HepG2 (cell line): ENCODE measurements around the gene SLC25A11. TPM values are rescaled to one million over a fixed set of nuclear protein-coding genes. Genes with fewer than 3 reads are reported as not detected.
A peak's percentile ranks its signal among the peaks of the same experiment; 100 is the strongest.

Experiments
- GTF3A ChIP-seq: sonication (generic); formaldehyde crosslinking; conservative IDR thresholded peaks from 2 replicates; pipeline ENCODE4 v1.4.0; 2020; ENCODE audit warnings: mild to moderate bottlenecking, missing genetic modification reagents
- IRF2 ChIP-seq: IDR thresholded peaks from 2 replicates; pipeline ENCODE4 v1.6.1; 2018; ENCODE audit warnings: missing genetic modification reagents, missing compliant biosample characterization
- IRX3 ChIP-seq: sonication (generic); formaldehyde crosslinking; IDR thresholded peaks from 2 replicates; pipeline ENCODE4 v1.8.1; 2023; ENCODE audit warnings: mild to moderate bottlenecking, low read depth, missing genetic modification reagents, borderline replicate concordance
- MBD4 ChIP-seq: IDR thresholded peaks from 2 replicates; pipeline ENCODE4 v1.6.1; 2012; ENCODE audit warnings: low read length, inconsistent platforms, borderline replicate concordance
- MTF1 ChIP-seq: sonication (generic); formaldehyde crosslinking; IDR thresholded peaks from 2 replicates; pipeline ENCODE4 v1.5.0; 2020; ENCODE audit warnings: missing genetic modification reagents
- PHF8 ChIP-seq: sonication (generic); formaldehyde crosslinking; IDR thresholded peaks from 2 replicates; pipeline ENCODE4 v1.5.0; 2020; ENCODE audit warnings: missing genetic modification reagents
- ZBTB38 ChIP-seq: sonication (generic); formaldehyde crosslinking; IDR thresholded peaks from 2 replicates; pipeline ENCODE4 v1.5.1; 2020; ENCODE audit warnings: mild to moderate bottlenecking, missing genetic modification reagents
- ZNF256 ChIP-seq: sonication (generic); formaldehyde crosslinking; conservative IDR thresholded peaks from 2 replicates; pipeline ENCODE4 v1.4.0; 2020; ENCODE audit warnings: missing genetic modification reagents
- ZNF615 ChIP-seq: sonication (generic); formaldehyde crosslinking; IDR thresholded peaks from 2 replicates; pipeline ENCODE4 v1.5.0; 2020; ENCODE audit warnings: mild to moderate bottlenecking, missing genetic modification reagents, borderline replicate concordance
- ZNF674 ChIP-seq: sonication (generic); formaldehyde crosslinking; IDR thresholded peaks from 2 replicates; pipeline ENCODE4 v1.5.0; 2020; ENCODE audit warnings: low read depth, mild to moderate bottlenecking, missing genetic modification reagents
- ZNF816 ChIP-seq: sonication (generic); formaldehyde crosslinking; IDR thresholded peaks from 2 replicates; pipeline ENCODE4 v1.8.0; 2022; ENCODE audit warnings: missing genetic modification reagents, mild to moderate bottlenecking, borderline replicate concordance
- ZNF883 ChIP-seq: sonication (generic); formaldehyde crosslinking; IDR thresholded peaks from 2 replicates; pipeline ENCODE4 v1.5.1; 2020; ENCODE audit warnings: mild to moderate bottlenecking, missing genetic modification reagents; ENCODE audit errors: not compliant biosample characterization
- polyA plus RNA-seq, 8 experiments: library from polyadenylated mRNA; depleted of rRNA in 3 of 8; stranded (reverse) in 7 of 8; unstranded in 1 of 8; fragments of >200 nt; fragmentation: Illumina TruSeq in 4 of 8; extraction: Trizol in 4 of 8; gene quantifications; 2 replicates each; pipeline versions ENCODE4 v1.2.1 to v1.2.3, GENCODE V29; 2011 to 2016; ENCODE audit warnings: low read depth in 4 of 8, missing spikeins in 1 of 8, mixed read lengths in 1 of 8; ENCODE audit not compliant: insufficient read depth in 1 of 8
- total RNA-seq, 5 experiments: library from RNA; depleted of rRNA; stranded (reverse); fragments of >200 nt; fragmentation: Illumina TruSeq; extraction: Trizol; gene quantifications; 2 replicates each; pipeline ENCODE4 v1.2.3, GENCODE V29; 2016; ENCODE audit warnings: low read depth in 1 of 5
- TF ChIP-seq, protein P1 (sequence below): sonication (generic); formaldehyde crosslinking; IDR thresholded peaks from 2 replicates; pipeline ENCODE4; 2020; ENCODE audit warnings: missing genetic modification reagents, mild to moderate bottlenecking, borderline replicate concordance
- TF ChIP-seq, protein P2 (sequence below): sonication (generic); formaldehyde crosslinking; conservative IDR thresholded peaks from 2 replicates; pipeline ENCODE4 v1.8.0; 2022; ENCODE audit warnings: low read depth, missing genetic modification reagents
- TF ChIP-seq, protein P3 (sequence below): sonication (generic); formaldehyde crosslinking; IDR thresholded peaks from 2 replicates; pipeline ENCODE4 v1.4.0; 2020; ENCODE audit warnings: missing genetic modification reagents
- TF ChIP-seq, protein P4 (sequence below): sonication (generic); formaldehyde crosslinking; IDR thresholded peaks from 2 replicates; pipeline ENCODE4 v1.4.0; 2020; ENCODE audit warnings: mild to moderate bottlenecking, missing genetic modification reagents

SLC25A11 gene
- total and polyA plus RNA-seq, 2 of the 13 experiments (the other 11 are each of a cell fraction or from before 2014, with no cell fraction given) = 35.4 to 47.2 TPM

DNA sequence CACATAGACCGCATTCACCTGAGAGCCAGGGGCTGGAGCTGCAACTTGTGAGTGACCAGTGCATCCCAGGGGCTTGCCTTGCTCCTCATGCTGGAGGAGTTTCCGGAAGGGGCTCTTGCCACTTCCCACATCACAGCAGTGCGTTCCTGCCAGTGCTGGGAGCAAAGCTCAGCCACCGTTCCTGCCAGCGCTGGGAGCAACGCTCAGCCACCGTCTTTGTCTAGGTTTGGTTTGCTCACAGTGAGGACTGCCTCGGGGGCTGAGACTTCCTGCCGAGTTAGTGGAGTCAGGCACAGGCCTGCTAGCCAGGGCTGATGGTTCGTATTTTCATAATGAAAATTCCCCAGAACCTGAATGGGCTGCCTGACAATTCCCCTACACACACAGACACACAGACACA, 31.5 kb downstream of the SLC25A11 start (continued):
- TF ChIP-seq, protein P1, sequence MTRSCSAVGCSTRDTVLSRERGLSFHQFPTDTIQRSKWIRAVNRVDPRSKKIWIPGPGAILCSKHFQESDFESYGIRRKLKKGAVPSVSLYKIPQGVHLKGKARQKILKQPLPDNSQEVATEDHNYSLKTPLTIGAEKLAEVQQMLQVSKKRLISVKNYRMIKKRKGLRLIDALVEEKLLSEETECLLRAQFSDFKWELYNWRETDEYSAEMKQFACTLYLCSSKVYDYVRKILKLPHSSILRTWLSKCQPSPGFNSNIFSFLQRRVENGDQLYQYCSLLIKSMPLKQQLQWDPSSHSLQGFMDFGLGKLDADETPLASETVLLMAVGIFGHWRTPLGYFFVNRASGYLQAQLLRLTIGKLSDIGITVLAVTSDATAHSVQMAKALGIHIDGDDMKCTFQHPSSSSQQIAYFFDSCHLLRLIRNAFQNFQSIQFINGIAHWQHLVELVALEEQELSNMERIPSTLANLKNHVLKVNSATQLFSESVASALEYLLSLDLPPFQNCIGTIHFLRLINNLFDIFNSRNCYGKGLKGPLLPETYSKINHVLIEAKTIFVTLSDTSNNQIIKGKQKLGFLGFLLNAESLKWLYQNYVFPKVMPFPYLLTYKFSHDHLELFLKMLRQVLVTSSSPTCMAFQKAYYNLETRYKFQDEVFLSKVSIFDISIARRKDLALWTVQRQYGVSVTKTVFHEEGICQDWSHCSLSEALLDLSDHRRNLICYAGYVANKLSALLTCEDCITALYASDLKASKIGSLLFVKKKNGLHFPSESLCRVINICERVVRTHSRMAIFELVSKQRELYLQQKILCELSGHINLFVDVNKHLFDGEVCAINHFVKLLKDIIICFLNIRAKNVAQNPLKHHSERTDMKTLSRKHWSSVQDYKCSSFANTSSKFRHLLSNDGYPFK (CRISPR knock-in tag) = no peak
- TF ChIP-seq IRF2 (peak; percentile 65; the same call in 1 of the 2 replicates), PHF8 (CRISPR knock-in tag) (peak; percentile 41; the same call in 1 of the 2 replicates), ZNF256 (CRISPR knock-in tag) (no peak), MTF1 (CRISPR knock-in tag) (no peak), MBD4 (no peak), ZNF816 (CRISPR knock-in tag) (no peak), GTF3A (no peak), ZNF615 (CRISPR knock-in tag) (no peak; the same call in 1 of the 2 replicates), ZNF674 (CRISPR knock-in tag) (no peak), ZNF883 (CRISPR knock-in tag) (no peak), IRX3 (CRISPR knock-in tag) (no peak), ZBTB38 (CRISPR knock-in tag) (no peak)
- TF ChIP-seq, protein P2, sequence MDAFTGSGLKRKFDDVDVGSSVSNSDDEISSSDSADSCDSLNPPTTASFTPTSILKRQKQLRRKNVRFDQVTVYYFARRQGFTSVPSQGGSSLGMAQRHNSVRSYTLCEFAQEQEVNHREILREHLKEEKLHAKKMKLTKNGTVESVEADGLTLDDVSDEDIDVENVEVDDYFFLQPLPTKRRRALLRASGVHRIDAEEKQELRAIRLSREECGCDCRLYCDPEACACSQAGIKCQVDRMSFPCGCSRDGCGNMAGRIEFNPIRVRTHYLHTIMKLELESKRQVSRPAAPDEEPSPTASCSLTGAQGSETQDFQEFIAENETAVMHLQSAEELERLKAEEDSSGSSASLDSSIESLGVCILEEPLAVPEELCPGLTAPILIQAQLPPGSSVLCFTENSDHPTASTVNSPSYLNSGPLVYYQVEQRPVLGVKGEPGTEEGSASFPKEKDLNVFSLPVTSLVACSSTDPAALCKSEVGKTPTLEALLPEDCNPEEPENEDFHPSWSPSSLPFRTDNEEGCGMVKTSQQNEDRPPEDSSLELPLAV (CRISPR knock-in tag) = no peak
- TF ChIP-seq, protein P3, sequence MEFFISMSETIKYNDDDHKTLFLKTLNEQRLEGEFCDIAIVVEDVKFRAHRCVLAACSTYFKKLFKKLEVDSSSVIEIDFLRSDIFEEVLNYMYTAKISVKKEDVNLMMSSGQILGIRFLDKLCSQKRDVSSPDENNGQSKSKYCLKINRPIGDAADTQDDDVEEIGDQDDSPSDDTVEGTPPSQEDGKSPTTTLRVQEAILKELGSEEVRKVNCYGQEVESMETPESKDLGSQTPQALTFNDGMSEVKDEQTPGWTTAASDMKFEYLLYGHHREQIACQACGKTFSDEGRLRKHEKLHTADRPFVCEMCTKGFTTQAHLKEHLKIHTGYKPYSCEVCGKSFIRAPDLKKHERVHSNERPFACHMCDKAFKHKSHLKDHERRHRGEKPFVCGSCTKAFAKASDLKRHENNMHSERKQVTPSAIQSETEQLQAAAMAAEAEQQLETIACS = 0 out of 2 replicates have a peak, but pooled peaks have one; percentile 37
- TF ChIP-seq, protein P4, sequence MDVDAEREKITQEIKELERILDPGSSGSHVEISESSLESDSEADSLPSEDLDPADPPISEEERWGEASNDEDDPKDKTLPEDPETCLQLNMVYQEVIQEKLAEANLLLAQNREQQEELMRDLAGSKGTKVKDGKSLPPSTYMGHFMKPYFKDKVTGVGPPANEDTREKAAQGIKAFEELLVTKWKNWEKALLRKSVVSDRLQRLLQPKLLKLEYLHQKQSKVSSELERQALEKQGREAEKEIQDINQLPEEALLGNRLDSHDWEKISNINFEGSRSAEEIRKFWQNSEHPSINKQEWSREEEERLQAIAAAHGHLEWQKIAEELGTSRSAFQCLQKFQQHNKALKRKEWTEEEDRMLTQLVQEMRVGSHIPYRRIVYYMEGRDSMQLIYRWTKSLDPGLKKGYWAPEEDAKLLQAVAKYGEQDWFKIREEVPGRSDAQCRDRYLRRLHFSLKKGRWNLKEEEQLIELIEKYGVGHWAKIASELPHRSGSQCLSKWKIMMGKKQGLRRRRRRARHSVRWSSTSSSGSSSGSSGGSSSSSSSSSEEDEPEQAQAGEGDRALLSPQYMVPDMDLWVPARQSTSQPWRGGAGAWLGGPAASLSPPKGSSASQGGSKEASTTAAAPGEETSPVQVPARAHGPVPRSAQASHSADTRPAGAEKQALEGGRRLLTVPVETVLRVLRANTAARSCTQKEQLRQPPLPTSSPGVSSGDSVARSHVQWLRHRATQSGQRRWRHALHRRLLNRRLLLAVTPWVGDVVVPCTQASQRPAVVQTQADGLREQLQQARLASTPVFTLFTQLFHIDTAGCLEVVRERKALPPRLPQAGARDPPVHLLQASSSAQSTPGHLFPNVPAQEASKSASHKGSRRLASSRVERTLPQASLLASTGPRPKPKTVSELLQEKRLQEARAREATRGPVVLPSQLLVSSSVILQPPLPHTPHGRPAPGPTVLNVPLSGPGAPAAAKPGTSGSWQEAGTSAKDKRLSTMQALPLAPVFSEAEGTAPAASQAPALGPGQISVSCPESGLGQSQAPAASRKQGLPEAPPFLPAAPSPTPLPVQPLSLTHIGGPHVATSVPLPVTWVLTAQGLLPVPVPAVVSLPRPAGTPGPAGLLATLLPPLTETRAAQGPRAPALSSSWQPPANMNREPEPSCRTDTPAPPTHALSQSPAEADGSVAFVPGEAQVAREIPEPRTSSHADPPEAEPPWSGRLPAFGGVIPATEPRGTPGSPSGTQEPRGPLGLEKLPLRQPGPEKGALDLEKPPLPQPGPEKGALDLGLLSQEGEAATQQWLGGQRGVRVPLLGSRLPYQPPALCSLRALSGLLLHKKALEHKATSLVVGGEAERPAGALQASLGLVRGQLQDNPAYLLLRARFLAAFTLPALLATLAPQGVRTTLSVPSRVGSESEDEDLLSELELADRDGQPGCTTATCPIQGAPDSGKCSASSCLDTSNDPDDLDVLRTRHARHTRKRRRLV (CRISPR knock-in tag) = 0 out of 2 replicates have a peak, but pooled peaks have one; percentile 7
